Mesothelial cell of epicardium (in vitro differentiated cells): Measurements from ENCODE around the gene CACNA2D3. TPM values are rescaled to one million over a fixed set of nuclear protein-coding genes. Genes with fewer than 3 reads are reported as not detected.

Source experiments
- DNase-seq, 2 experiments: peaks; one replicate each; pipeline ENCODE4 v3.0.0; 2021; ENCODE audit warnings: low spot score in 2 of 2; ENCODE audit not compliant: unreplicated experiment in 2 of 2
- H3K27ac Mint-ChIP-seq: 2 replicates; pipeline ENCODE4 v1.8.0; 2021; ENCODE audit warnings: mixed read lengths
- H3K27me3 Mint-ChIP-seq: 2 replicates; pipeline ENCODE4 v1.8.0; 2021; ENCODE audit warnings: low read depth, mixed read lengths
- H3K36me3 Mint-ChIP-seq: 2 replicates; pipeline ENCODE4 v1.8.0; 2021; ENCODE audit warnings: mixed read lengths
- H3K4me1 Mint-ChIP-seq: 2 replicates; pipeline ENCODE4 v1.8.0; 2021; ENCODE audit warnings: mixed read lengths
- H3K4me3 Mint-ChIP-seq: 2 replicates; pipeline ENCODE4 v1.8.0; 2021; ENCODE audit warnings: mild to moderate bottlenecking, moderate library complexity, mixed read lengths
- H3K9me3 Mint-ChIP-seq: 2 replicates; pipeline ENCODE4 v1.8.0; 2021; ENCODE audit warnings: mixed read lengths
- CTCF ChIP-seq: fragments of 200-600 bp; sonication (generic); IDR thresholded peaks from one replicate; pipeline ENCODE4 v1.5.0; 2021; ENCODE audit warnings: antibody characterized with exemption; ENCODE audit not compliant: unreplicated experiment
- total RNA-seq: library from RNA; stranded (reverse); gene quantifications from 3 replicates; pipeline ENCODE4 v1.2.1, GENCODE V29; 2021

CACNA2D3 gene
- total RNA-seq, 1 donor from 2014 or later, result 2.3 TPM

- DNase-seq, result no peak
- TF ChIP-seq CTCF, result no peak
- no peak overlapping the region for H3K4me3 Mint-ChIP-seq
- H3K4me1 Mint-ChIP-seq, result peaks cover 3% of the 10 kb centered on the region
- H3K27me3 Mint-ChIP-seq, result peaks cover 37% of the 10 kb centered on the region
- no peak overlapping the region for H3K27ac Mint-ChIP-seq
- no peaks in the 10 kb centered on the region for H3K36me3 Mint-ChIP-seq
- peaks cover 3% of the 10 kb centered on the region for H3K9me3 Mint-ChIP-seq
These were observed 553.7 kb downstream of the CACNA2D3 start for GRCh38 chr3:54676087-54676486.

GRCh38 chr3:54681706-54682105, 559.4 kb downstream of the CACNA2D3 start:
- Mint-ChIP-seq H3K4me1 (no peaks in the 10 kb centered on the region), H3K27me3 (peaks cover 5% of the 10 kb centered on the region), H3K9me3 (peaks cover 3% of the 10 kb centered on the region), H3K27ac (no peak overlapping the region), H3K36me3 (no peaks in the 10 kb centered on the region), H3K4me3 (no peak overlapping the region)
- no peak for DNase-seq
- TF ChIP-seq CTCF, result no peak

GRCh38 chr3:54685213-54685612, 562.9 kb downstream of the CACNA2D3 start:
- H3K36me3 Mint-ChIP-seq, result no peaks in the 10 kb centered on the region
- no peaks in the 10 kb centered on the region for H3K9me3 Mint-ChIP-seq
- no peak for TF ChIP-seq CTCF
- no peak overlapping the region for H3K27ac Mint-ChIP-seq
- H3K4me3 Mint-ChIP-seq, result no peak overlapping the region
- H3K27me3 Mint-ChIP-seq, result peaks cover 1% of the 10 kb centered on the region
- peaks cover 4% of the 10 kb centered on the region for H3K4me1 Mint-ChIP-seq
- DNase-seq, result no peak

- no peak for TF ChIP-seq CTCF
- peaks cover 7% of the 10 kb centered on the region for H3K27me3 Mint-ChIP-seq
- H3K27ac Mint-ChIP-seq, result no peak overlapping the region
- peak in 1 of 2 experiments; percentile 21 for DNase-seq
- H3K9me3 Mint-ChIP-seq, result no peaks in the 10 kb centered on the region
- H3K4me1 Mint-ChIP-seq, result peaks cover 7% of the 10 kb centered on the region
- H3K4me3 Mint-ChIP-seq, result no peak overlapping the region
- H3K36me3 Mint-ChIP-seq, result no peaks in the 10 kb centered on the region
These were observed 569.0 kb downstream of the CACNA2D3 start for GRCh38 chr3:54691289-54691771.

- Mint-ChIP-seq H3K9me3 (no peaks in the 10 kb centered on the region), H3K27me3 (peaks cover 11% of the 10 kb centered on the region), H3K4me1 (peaks cover 6% of the 10 kb centered on the region), H3K36me3 (no peaks in the 10 kb centered on the region), H3K27ac (no peak overlapping the region), H3K4me3 (no peak overlapping the region)
- TF ChIP-seq CTCF, result no peak
- no peak for DNase-seq
These were observed 574.0 kb downstream of the CACNA2D3 start for GRCh38 chr3:54696313-54696712.

GRCh38 chr3:54698054-54698453, 575.7 kb downstream of the CACNA2D3 start:
- Mint-ChIP-seq H3K27me3 (peaks cover 11% of the 10 kb centered on the region), H3K27ac (no peak overlapping the region), H3K9me3 (peaks cover 3% of the 10 kb centered on the region), H3K36me3 (no peaks in the 10 kb centered on the region), H3K4me1 (peaks cover 3% of the 10 kb centered on the region), H3K4me3 (no peak overlapping the region)
- TF ChIP-seq CTCF, result no peak
- DNase-seq, result no peak
